GM19193 (cell line): ENCODE results near the gene CEP164.

Experiments used
- POLR2A ChIP-seq: IDR thresholded peaks from 4 replicates; pipeline ENCODE4 v1.6.1; 2011; ENCODE audit not compliant: insufficient read depth, insufficient read length; ENCODE audit errors: extremely low read depth

Gene CEP164

DNA sequence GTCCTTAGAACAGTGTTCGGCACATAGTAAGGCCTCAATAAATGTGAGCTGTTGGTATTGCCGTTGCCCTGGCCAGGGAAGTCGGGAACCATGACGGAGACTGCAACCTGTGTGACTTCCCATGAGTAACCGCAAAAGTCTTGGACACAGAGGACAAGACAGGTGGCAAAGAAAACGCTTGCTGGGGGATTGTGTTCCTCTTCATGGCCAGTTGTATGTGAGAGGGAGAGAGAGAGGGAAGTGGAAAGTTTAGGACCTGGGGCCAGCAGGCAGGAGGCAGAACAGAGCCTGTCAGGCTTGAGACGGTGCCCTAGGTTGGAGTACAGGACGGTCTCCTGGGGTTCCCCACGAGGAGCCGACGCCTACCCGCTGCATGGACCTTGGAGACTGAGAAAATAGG lies 90.2 kb downstream of the CEP164 start:
- no peak for TF ChIP-seq POLR2A

GRCh38 chr11:117418737-117419481 lies 91.3 kb downstream of the CEP164 start:
- no peak for TF ChIP-seq POLR2A

- no peak for TF ChIP-seq POLR2A
Measured at GRCh38 chr11:117419482-117420142, 92.0 kb downstream of the CEP164 start.

- TF ChIP-seq POLR2A = no peak
Measured at GRCh38 chr11:117420143-117420485, 92.5 kb downstream of the CEP164 start.

DNA sequence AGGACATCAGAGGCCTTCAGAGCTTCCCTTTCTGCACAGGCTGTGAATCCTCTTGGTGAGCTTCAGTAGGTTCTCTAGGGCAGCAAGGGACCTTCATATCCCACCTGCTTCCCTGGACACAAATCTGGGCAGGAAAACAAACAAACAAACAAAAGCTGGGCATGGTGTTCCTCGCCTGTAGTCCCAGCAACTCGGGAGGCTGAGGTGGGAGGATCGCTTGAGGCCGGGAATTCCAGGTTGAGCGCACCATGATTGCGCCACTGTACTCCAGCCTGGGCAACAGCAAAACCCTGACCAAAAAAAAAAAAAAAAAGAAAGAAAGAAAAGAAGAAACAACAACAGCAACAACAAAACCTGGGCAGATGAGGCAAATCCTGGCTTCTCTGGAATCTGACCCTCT lies 92.9 kb downstream of the CEP164 start:
- TF ChIP-seq POLR2A = no peak

DNA sequence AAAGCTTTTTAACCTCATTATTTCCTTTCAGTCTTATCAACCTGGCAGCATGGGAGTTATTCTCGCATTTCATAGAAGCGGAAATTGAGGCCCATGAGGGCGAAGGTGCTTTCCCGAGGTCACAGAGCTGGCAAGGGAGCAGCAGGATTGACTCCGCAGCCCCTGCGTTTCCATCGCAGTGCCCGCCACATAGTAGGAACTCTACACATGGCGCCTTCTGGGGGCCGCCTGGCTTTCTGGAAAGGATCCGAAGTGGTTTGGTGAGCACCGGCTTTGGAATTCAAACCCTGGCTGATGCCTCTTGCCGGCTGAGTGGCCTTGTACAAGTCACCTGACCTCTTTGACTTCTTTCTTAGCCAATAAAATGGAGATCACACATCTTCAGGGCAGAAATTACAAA lies 93.4 kb downstream of the CEP164 start:
- no peak for TF ChIP-seq POLR2A

- no peak for TF ChIP-seq POLR2A
Measured at GRCh38 chr11:117421476-117421875, 93.8 kb downstream of the CEP164 start.

DNA sequence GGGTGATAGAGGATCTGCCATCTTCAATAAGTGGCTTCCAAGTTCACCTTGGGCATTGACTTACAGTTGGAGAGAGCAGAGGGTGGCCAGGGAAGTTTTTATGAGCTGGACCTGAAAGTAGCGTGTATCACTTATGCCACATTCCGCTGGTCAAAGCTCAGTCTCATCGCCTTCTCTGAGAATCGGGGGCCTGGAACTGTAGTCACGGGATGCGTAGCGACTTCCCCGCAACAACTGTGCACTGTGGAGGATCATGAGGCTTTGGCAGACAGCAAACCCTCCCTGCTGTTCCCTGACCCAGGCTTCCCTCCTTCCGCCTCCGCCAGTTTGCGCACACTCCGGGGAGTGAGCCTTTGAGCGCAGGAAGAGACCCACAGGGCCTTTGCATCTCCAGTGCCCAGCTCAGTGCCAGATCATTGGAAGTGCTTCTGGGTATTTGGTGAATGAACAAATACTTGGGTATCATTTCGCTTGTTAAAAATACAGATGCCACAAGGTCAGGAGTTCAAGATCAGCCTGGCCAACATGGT lies 95.5 kb downstream of the CEP164 start:
- no peak for TF ChIP-seq POLR2A

- TF ChIP-seq POLR2A = no peak
Measured at GRCh38 chr11:117424781-117425180, 97.1 kb downstream of the CEP164 start.

DNA sequence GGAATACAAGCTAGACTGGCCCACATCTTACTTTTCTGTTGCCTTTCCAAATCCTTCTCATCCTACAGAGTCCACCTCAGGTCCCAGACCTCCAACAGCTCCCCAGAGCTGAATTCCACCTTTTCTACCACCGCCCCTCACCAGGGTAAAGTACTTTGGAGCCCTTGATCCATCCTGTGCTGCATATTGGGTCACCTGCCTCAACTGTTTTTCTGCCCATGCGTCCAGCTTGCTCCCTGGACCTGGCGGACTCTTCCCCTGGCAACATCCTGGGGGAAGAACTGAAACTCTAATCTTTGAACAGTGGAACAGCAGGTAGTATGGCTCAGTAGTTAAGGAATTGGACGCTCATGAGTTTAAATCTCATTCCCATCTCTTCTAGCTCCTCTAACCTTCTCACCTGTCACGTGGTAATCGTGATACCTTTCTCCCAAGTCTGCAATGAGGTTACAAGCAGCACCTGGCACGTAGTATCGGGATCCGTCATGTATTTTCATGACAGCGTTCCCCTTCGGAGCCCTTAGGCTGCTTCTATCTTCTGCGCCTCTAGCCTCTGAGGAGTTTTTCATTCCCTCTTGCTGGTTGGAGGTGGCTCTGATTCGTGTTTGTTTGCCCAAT lies 98.1 kb downstream of the CEP164 start:
- TF ChIP-seq POLR2A = no peak

- no peak for TF ChIP-seq POLR2A
Measured at GRCh38 chr11:117426297-117426685, 98.6 kb downstream of the CEP164 start.

DNA sequence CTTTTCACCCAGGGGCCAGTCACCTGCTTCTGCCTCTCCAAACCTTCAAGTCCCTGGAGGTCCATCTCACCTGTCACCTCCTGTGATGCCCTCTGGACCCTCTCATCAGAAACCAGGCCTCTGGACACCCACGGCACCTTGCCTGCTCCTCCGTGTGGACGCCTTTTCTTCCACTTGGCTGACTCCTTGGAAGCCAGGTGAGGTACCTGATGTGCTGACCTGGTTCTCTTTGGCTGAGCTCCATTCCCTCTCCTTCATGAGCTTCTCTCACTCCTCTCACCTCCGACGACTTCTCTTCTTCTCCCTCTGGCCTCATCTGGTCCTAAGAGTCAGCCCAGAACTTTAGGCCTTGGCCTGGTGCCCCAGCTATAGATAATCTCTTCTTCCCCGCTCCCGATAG lies 99.3 kb downstream of the CEP164 start:
- TF ChIP-seq POLR2A = no peak

DNA sequence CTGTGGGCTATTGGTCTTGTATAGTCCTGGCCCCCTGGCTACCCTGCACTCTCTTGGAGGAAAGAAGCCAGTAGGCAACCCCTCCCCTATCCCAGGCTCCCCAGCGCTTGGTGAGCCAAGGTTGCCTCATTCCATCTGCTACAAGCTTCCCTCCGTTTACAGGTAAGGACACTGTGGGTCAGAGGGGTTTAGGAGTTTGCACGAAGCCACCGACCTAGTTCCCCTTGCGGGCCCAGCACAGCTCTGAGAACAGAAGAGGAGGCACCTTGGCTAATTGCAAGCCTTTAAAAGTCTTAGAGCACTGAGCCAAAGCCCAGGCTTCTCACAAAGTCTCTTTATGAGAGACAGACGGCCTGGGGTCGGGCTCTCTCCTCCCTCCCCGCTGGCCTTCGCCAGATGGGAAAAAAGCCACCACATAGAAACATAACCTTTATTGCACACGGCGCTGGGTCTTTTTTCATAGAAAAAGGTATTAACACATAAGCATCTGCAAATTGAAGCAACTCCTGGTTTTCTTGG lies 99.8 kb downstream of the CEP164 start:
- TF ChIP-seq POLR2A = no peak

DNA sequence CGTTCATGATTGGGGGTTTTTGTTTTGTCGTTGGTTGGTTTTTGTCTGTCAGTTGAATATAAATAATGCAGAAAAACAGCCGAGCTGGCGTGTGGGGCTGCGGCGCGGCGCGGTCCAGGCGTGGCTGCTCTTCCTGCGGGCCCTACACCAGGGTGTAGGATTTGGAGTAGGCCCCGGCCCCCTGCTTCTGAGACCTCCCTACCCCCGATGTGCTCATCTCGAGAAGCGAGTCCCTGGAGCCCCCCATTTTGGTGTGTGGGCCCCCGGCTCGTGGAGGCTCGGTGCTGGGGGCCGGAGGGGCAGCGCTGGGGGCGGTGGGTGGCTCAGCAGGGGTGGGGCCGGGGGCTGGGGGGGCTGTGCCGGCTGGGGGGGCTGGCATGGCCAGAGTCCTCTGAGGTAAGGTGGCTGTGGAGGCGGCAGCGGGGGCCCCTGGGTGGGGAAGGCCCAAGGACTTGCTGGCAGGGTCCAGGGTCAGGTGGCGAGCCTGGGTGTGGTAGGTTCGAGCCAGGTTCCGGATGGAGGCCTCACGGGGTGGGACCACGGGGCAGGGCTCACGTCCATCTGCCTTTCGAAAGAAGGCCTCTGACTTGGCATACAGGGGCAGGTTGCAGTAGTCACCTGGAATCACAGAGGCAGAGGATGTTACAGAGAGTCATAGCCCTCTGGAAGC lies 100.7 kb downstream of the CEP164 start:
- TF ChIP-seq POLR2A = no peak

- TF ChIP-seq POLR2A = no peak
Measured at GRCh38 chr11:117428856-117429229, 101.2 kb downstream of the CEP164 start.
